PC-3 (cell line): ENCODE data around the gene ASTN2.

Experiments used
- EZH2 ChIP-seq: fragments of 300-600 bp; sonication (generic); IDR thresholded peaks from one replicate; pipeline ENCODE4 v1.6.1; 2017; ENCODE audit warnings: antibody characterized with exemption, mild to moderate bottlenecking, low read length; ENCODE audit not compliant: unreplicated experiment
- EZH2phosphoT487 ChIP-seq: fragments of 300-600 bp; sonication (generic); IDR thresholded peaks from 2 replicates; pipeline ENCODE4 v1.6.1; 2018; ENCODE audit warnings: mild to moderate bottlenecking, antibody characterized with exemption, low read length, borderline replicate concordance
- TF ChIP-seq, protein P1 (sequence below): fragments of 300-600 bp; sonication (generic); conservative IDR thresholded peaks from 2 replicates; pipeline ENCODE4 v1.5.1; 2017; ENCODE audit warnings: antibody characterized with exemption, low read depth, mild to moderate bottlenecking, low read length

DNA sequence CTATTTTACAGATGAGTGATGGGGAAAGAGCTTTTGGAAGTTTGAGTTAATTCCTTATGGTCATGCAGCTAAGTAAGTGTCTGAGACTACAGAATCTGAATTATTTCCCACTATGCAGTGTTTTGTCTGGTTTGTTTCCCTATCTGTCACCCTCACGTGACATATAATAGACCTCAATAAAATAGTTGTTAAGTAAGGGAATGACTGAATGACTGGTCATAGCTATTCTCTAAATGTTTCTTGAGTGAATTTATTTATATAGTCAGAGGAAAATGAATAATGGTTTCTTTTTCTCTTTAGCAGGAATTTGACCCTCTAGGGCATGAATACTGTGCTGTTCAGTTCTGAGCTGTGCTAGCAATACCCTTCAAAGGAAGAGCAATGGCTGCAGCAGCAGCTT lies 717.5 kb downstream of the ASTN2 start:
- TF ChIP-seq, protein P1, sequence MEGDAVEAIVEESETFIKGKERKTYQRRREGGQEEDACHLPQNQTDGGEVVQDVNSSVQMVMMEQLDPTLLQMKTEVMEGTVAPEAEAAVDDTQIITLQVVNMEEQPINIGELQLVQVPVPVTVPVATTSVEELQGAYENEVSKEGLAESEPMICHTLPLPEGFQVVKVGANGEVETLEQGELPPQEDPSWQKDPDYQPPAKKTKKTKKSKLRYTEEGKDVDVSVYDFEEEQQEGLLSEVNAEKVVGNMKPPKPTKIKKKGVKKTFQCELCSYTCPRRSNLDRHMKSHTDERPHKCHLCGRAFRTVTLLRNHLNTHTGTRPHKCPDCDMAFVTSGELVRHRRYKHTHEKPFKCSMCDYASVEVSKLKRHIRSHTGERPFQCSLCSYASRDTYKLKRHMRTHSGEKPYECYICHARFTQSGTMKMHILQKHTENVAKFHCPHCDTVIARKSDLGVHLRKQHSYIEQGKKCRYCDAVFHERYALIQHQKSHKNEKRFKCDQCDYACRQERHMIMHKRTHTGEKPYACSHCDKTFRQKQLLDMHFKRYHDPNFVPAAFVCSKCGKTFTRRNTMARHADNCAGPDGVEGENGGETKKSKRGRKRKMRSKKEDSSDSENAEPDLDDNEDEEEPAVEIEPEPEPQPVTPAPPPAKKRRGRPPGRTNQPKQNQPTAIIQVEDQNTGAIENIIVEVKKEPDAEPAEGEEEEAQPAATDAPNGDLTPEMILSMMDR, result no peak
- no peak for TF ChIP-seq EZH2
- no peak for TF ChIP-seq EZH2phosphoT487
